Kidney (tissue), 14 donors: ENCODE results near the gene DCUN1D3. TPM values are rescaled to one million over a fixed set of nuclear protein-coding genes. Genes with fewer than 3 reads are reported as not detected.

Source experiments
- DNase-seq, 5 donors: peaks; one replicate each; pipeline ENCODE4 v3.0.0-alpha.2; 2013 to 2020
- FAIRE-seq: peaks from 2 replicates; lab custom pipeline; 2012; peaks lifted over from hg19 to GRCh38; lab: Jason Lieb, UNC
- H3K27ac ChIP-seq, 2 donors: one replicate each; pipeline ENCODE4 v1.7.0; 2013; ENCODE audit warnings: low read depth in 2 of 2, low read length in 2 of 2, inconsistent platforms in 1 of 2
- H3K27me3 ChIP-seq: one replicate; pipeline ENCODE4 v1.7.1; 2013; ENCODE audit warnings: low read length, inconsistent platforms; ENCODE audit not compliant: control insufficient read depth, insufficient read depth
- H3K36me3 ChIP-seq, 3 donors: one replicate each; pipeline versions ENCODE4 v1.7.0 to v1.7.1; 2013; ENCODE audit warnings: low read length in 3 of 3, control low read depth in 1 of 3, inconsistent platforms in 1 of 3; ENCODE audit not compliant: insufficient read depth in 3 of 3, control insufficient read depth in 2 of 3
- H3K4me1 ChIP-seq, 3 donors: one replicate each; pipeline versions ENCODE4 v1.7.0 to v1.7.1; 2013; ENCODE audit warnings: low read length in 3 of 3, inconsistent platforms in 1 of 3, low read depth in 1 of 3; ENCODE audit not compliant: control insufficient read depth in 2 of 3, insufficient read depth in 2 of 3
- H3K4me3 ChIP-seq, 3 donors: one replicate each; pipeline versions ENCODE4 v1.7.0 to v1.8.1; 2013; ENCODE audit warnings: low read length in 3 of 3, control low read depth in 1 of 3, inconsistent platforms in 1 of 3
- H3K9ac ChIP-seq, 3 donors: one replicate each; pipeline versions ENCODE4 v1.7.0 to v1.7.1; 2013; ENCODE audit warnings: low read length in 3 of 3, control low read depth in 1 of 3, inconsistent platforms in 1 of 3
- H3K9me3 ChIP-seq, 3 donors: one replicate each; pipeline versions ENCODE4 v1.7.0 to v1.7.1; 2013; ENCODE audit warnings: low read length in 3 of 3, control low read depth in 1 of 3, inconsistent platforms in 1 of 3; ENCODE audit not compliant: control insufficient read depth in 2 of 3, insufficient read depth in 1 of 3
- CTCF ChIP-seq: IDR thresholded peaks from 3 replicates; pipeline ENCODE4 v1.5.1; 2012; ENCODE audit warnings: mild to moderate bottlenecking, moderate library complexity, borderline replicate concordance; ENCODE audit not compliant: insufficient read depth; ENCODE audit errors: extremely low read depth
- intact Hi-C: fragments of 100-400 bp; cut with DNase I; formaldehyde crosslinking; loops from one replicate; pipeline ENCODE4 v1.11.1; 2022
- polyA plus RNA-seq: library from polyadenylated mRNA; stranded (reverse); fragments of 350-450 nt; fragmentation: Illumina TruSeq; extraction: RNeasy Lipid Tissue Mini Kit (QIAGEN cat#74804); gene quantifications from one replicate; pipeline ENCODE4 v1.2.3, GENCODE V29; 2014; ENCODE audit warnings: low read depth, low replicate concordance; ENCODE audit not compliant: insufficient read depth
- total RNA-seq: library from RNA; stranded (reverse); fragmentation: NEBNext Ultra II Directional; extraction: Animal tissue kit (Norgen Biotek cat#: 25700); gene quantifications from one replicate; pipeline ENCODE4 v1.2.1, GENCODE V29; 2021
- donor health status: control.
- donor health status: control.
- donor health status: control.
- donor health status: control.
- donor health status: control.
- donor health status: DM: yes; HTN: yes; CAD: no.
- donor health status: Normal renal cell carcinoma (clear cell type).

Gene DCUN1D3
- total and polyA plus RNA-seq, 2 donors from 2014 or later = 3.5 to 16.3 TPM

GRCh38 chr16:20826039-20826566, 74.1 kb downstream of the DCUN1D3 start:
- FAIRE-seq (no peak), DNase-seq (no peak)
- no peak overlapping the region for H3K9ac ChIP-seq
- H3K27me3 ChIP-seq = no peaks in the 10 kb centered on the region
- H3K9me3 ChIP-seq = no peaks in the 10 kb centered on the region
- H3K4me3 ChIP-seq = no peak overlapping the region
- H3K36me3 ChIP-seq = no peaks in the 10 kb centered on the region
- TF ChIP-seq CTCF = no peak
- H3K4me1 ChIP-seq = no peaks in the 10 kb centered on the region
- intact Hi-C loops = no loop called here
- no peak overlapping the region for H3K27ac ChIP-seq

GRCh38 chr16:20822521-20823325, 77.4 kb downstream of the DCUN1D3 start:
- Histone ChIP-seq H3K9ac (no peak overlapping the region), H3K4me3 (no peak overlapping the region), H3K9me3 (no peaks in the 10 kb centered on the region), H3K36me3 (no peaks in the 10 kb centered on the region), H3K27ac (no peak overlapping the region), H3K4me1 (no peaks in the 10 kb centered on the region), H3K27me3 (no peaks in the 10 kb centered on the region)
- TF ChIP-seq CTCF = no peak
- no peak for FAIRE-seq
- no peak for DNase-seq
- intact Hi-C loops = no loop called here

GRCh38 chr16:20821682-20822081, 78.5 kb downstream of the DCUN1D3 start:
- Histone ChIP-seq H3K36me3 (no peaks in the 10 kb centered on the region), H3K4me3 (no peak overlapping the region), H3K27ac (no peak overlapping the region), H3K9ac (no peak overlapping the region), H3K9me3 (no peaks in the 10 kb centered on the region), H3K4me1 (no peaks in the 10 kb centered on the region), H3K27me3 (no peaks in the 10 kb centered on the region)
- intact Hi-C loops = no loop called here
- FAIRE-seq (no peak), DNase-seq (no peak)
- no peak for TF ChIP-seq CTCF
